Measurements from ENCODE around the gene JMJD6.
A peak's percentile ranks its signal among the peaks of the same experiment; 100 is the strongest.
"Not testable (repeated sequence)": the region's sequence is repeated elsewhere in the genome, so short reads cannot be mapped to it uniquely, and the experiment has no call there.

JMJD6 gene

DNA sequence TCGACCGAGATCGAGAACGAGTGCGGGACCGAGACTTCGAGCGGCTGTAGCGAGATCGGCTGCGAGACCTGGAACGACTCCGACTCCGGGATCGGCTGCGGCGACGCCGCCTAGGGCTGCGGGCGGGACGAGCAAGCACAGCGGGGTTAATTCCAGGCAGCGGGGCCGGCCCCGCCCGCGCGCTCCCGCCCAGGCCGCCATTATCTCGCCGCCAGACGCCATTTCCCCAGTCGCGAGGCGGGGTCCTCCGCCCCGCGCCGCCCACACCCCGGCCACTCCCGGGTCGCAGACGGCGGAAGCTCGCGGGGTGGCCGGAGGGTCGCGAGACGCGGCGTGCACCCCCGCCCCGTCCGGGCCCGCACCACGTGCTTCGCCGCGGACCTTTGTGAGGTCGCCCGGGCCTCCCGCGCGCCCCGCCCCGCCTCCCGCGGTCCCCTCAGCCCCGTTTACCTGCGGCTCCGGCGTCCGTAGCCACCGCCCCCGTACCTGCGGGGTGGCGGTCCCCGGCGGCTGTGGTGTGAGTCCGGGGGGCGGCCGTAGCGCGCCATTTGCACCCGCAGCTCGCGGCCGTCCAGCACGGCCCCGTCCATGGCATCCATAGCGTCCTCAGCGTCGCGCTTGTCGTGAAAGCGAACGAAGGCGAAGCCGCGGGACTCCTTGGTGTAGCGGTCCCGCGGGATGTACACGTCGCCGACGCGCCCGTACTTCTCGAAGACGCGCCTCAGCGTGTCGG, 10.1 kb upstream of the JMJD6 start:
- peak; percentile 76 for DNase-seq

DNA sequence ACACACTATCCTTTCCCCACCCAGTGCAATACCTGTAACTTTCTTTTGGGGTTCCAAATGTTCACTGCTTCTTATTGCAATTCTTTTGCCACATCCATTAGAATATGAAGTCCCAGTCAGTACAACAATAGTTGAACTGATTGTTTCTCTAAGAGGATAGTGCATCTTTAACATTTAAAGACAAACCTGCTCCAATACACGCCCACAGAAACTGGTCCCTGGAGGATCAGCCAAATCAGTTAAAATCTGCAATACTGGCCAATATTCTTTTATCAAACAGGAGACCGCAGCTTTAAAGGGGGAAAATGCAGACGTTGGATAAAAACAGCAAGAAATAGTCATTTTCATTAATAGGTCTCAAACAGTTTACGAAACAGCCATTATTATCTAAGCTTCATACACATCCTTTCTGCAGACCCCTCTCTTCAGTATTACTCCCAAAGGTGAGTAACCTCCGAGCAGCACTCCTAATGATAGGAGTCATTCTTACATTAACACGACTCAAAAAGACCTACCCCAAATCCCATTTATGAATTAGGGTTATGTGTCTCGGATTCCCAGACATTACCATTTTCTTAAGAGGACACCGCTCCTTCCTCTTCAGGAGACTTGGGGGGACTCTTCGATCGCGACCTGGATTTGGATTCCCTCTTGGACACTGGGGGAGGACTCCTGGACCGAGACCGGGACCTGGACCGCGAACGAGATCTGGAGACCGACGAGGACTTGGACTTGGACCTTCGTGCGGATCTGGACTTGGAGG, 9.4 kb upstream of the JMJD6 start:
- DNase-seq = no peak

DNA sequence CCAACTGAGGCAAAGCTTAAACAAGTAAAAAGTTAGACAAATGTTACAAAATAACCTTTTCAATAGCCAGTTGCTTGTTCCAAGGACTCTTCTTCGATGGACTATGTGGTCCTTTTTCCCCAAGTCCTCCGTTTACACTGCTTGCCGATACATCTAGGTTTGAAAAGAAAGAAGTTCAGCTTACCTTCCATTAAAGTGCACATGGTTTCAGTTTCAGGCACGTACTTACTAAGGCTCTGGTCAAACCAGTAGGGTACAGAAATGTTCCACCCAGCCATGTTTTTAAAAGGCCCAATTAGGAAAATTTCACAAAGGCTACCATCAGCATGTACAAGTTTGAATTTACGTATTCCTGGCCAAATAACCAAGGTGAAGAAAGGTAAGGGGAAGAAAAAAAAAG, 8.6 kb upstream of the JMJD6 start:
- no peak for DNase-seq

DNA sequence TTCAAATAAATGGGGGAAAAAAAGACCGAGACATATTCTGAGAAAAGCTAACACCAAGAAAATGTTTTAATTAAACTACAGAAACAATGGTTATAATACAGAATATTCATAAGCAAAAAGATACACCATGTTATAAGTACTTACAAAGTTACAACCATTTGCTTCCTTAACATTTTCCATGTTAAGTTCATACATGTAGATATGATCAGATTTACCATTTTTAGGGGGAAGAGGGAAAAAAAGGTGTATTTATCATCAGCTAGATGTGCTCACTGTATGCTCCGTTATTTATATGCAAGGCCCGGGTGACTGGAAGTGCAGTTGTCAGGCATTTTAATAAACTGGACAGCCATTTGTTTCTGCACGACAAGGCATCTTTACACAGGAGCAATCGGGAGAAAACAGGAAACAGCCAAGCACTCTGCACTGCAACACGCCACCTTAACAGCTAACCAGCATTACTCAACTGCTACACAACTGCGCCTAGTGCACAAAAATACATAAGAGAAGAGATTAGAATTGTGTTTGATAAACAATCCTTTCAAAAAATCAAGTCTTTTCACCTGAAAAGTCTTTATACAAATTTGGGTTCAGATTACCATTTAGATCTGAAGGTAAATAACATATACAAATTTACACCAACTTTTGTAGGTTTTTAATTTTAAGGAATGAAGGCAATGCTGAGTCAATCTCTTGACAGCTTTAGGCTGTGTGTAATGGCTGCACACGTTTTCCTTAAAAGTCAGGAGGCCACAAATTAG, 7.9 kb upstream of the JMJD6 start:
- no peak for DNase-seq

DNA sequence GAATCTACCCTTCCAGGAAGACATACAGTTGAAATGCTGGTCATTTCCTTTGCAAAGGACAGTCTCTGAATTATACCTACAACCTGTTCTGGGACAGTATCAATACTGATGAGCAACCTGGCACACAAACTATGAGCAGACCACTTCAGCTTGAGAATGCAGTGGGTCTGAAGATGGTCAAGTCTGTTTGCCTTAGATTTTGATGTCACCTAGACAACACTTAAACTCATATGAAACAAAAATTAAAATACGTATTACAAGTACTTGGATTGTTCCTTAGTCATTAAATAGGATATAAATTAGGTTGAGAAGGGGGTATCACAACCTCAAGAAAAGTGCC, 7.2 kb upstream of the JMJD6 start:
- no peak for DNase-seq

DNA sequence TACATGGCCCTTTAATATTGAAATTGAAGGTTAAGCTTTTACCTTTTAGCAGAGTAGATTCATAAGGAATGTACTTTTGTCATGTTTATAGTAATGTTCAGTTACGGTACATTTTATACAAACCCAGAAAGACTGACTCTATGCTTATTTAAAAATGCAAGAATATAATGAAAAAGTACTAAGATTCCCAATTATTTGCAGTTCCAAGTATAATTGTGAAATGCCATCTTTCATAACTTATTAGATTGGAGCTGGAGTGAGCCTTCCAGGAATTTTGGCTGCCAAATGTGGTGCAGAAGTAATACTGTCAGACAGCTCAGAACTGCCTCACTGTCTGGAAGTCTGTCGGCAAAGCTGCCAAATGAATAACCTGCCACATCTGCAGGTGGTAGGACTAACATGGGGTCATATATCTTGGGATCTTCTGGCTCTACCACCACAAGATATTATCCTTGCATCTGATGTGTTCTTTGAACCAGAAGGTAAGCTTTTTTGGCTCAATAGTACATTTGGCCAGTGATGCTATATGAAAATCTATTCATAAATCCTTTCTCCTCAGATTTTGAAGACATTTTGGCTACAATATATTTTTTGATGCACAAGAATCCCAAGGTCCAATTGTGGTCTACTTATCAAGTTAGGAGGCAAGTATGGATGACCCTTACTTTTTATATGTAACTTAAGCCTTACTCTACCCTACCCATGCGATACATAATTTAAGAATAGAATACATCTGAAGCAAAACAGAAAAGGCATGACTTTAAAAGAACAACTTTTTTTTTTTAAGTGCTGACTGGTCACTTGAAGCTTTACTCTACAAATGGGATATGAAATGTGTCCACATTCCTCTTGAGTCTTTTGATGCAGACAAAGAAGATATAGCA, 6.6 kb upstream of the JMJD6 start:
- no peak for DNase-seq

DNA sequence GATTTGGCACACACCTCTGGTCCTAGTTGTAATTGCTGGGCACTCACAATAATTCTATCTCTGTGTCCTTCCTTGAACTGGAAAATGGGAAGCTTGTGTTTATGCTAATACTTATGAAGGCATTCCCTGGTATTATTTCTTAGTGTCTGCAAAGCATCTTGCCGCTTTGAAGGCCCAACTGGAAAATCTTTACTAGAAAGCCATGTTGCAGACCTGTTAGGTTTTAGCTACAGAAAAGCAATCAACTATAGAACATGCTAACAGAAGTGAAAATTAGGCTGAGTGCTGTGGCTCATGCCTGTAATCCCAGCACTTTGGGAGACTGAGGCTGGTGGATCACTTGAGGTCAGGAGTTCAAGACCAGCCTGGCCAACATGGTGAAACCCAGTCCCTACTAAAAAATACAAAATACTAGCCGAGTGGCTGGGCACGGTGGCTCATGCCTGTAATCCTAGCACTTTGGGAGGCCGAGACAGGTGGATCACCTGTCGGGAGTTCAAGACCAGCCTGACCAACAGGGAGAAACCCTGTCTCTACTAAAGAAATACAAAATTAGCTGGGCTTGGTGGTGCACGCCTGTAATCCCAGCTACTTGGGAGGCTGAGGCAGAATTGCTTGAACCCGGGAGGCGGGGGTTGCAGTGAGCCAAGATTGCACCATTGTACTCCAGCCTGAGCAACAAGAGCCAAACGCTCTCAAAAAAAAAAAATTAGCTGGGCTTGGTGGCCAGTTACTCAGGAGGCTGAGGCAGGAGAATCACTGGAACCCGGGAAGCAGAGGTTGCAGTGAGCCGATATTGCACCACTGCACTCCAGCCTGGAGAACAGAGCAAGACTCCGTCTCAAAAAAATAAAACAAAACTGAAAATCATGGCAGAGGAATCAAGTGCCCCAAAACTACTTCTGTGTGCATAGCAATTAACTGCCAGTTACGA, 5.7 kb upstream of the JMJD6 start:
- DNase-seq = not testable (repeated sequence)

DNA sequence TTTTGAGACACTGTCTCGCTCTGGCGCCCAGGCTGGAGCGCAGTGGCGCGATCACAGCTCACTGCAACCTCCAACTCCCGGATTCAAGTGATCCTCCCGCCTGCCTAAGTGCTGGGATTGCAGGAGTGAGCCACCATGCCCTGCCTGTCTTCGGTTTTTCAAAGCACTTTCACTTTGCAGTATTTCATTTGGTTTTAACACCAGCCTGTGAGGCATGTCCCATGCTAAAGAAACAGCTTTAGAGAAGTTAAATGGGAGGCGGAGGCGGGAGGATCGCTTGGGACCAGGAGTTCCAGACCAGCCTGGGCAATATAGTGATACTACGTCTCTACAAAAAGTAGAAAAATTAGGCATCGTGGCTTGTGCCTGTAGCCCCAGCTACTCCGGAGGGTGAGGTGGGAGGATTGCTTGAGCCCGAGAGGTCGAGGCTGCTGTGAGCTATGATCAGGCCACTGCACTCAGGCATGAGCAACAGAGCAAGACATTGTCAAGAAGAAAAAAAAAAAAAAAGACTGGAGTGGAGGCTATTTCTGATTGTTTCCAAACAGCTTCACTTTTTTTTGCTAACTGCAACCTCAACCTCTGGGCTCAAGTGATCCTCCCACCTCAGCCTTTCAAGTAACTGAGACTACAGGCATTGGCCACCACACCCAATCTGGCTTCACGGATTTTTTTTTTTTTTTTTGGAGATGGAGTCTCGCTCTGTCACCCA, 1.5 kb upstream of the JMJD6 start:
- peak; percentile 42 for DNase-seq

DNA sequence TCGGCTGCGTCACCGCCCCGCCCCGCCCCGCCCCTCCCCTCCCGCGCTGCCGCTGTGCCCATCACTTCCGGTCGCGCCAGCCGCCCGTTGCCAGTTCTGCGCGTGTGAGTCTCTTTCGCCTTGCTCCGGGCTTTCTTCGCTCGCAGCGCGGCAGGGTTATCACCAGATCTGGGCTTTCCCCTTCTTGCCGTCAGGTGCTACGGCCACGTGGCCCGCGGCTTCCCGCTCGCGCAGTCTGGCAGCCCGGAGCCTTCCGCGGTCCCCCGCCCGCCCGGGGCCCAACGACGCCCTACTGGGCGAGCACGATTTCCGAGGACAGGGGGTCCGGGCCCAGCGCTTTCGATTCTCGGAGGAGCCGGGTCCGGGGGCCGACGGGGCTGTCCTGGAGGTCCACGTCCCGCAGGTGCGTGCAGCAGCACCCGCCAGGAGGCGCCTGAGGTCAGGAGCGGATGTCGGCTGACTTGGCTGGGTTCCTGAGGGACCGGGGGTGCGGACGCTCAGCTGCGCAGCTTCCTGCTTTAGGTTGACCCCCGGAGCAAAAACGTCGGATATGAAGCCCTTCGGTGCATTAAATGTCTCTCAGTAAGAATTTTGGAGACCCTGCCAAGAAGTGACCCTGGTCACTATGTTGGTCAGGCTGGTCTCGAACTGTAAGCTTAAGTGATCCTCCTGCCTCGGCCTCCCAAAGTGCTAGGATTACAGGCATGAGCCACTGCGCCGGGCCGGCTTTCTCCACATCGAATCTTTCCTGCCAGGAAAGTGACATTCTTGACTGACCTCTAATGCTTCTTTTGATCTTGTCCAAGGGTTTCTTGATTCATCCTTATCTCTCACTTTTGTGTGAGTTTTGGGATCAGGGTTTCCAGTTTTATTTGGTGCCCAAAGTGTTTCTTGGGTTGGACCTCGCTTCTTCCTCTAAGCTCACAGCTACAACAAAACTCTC, 641 bp upstream of the JMJD6 start, which contains the start of gene METTL23:
METTL23 (plus strand) TSS at position 64 of the 943 bp plus-strand sequence. CDS start 2,872 bp downstream, outside the sequence.
- DNase-seq = peak; percentile 86

DNA sequence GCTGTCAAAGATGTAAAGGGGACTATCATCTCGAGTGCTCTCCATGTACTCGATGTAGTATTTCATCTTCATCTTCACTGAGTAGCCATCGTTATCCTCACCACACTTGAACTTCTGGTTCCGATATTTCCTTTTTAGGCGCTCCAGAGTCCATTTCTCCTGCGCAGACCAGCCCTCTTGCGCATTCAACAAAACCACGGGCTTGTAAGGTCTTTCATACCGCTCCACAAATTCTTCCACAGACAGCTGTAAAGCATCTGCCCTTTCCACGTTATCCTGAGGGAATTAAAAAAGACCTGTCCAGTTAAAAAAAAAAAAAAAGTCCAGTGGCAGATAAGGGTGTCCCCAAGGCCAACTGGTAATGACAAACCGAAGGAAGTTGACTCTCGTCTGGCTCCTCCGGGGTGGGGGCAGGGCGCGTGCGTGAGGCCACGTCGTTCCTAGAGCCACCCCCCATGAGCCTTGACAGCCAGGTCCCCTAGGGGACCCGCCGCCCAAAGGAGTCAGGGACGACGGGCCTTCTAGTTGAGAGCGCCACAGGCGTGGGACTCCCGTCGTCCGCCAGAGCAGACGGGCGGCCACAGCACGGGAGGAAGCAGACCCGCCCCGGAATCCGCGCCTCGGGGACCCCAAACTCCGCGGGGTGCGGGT, 701 bp downstream of the JMJD6 start:
- DNase-seq = peak; percentile 85

DNA sequence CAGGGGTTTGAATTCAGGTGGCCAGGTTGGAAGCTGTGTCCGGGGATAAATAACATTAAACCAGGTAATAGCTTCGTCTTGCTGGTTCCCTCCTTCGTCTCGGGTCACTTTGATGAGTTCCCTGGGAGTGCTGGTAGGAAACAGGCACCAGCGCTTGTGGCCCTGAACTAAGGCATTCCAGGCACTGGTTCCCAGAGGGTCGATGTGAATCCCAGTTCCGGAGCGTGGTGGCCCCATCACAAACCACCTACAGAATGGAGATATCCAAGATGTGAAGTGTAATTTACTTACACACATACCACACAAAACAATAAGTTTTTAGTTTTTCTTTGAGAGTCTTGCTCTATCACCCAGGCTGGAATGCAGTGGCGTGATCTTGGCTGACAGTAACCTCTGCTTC, 2.6 kb downstream of the JMJD6 start:
- DNase-seq = no peak

DNA sequence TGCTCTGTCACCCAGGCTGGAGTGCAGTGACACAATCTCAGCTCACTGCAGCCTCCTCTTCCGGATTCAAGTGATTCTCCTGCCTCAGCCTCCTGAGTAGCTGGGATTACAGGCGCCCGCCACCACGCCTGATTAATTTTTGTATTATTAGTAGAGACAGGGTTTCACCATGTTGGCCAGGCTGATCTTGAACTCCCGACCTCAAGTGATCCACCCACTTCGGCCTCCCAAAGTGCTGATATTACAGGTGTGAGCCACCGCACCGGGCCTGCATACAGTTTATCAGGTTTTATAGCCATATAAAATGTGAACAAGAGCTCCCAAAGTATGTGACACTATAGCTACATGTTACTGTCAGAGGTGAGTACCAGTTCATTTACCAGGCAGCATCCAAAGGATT, 3.4 kb downstream of the JMJD6 start:
- not testable (repeated sequence) for DNase-seq

DNA sequence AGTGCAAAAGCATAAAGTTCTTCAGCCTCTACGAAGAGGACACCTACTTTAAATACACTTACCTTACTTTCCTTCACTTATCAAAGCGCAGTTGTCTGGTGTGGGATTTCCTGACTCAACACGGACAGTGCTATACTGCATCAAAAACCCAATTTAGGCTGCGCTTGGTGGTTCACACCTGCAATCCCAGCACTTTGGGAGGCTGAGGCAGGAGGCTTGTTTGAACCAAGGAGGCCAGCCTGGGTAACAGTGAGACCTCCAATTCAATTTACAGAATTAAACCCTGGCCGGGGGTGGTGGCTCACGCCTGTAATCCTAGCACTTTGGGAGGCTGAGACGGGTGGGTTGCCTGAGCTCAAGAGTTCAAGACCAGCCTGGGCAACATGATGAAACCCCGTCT, 4.1 kb downstream of the JMJD6 start:
- no peak for DNase-seq

DNA sequence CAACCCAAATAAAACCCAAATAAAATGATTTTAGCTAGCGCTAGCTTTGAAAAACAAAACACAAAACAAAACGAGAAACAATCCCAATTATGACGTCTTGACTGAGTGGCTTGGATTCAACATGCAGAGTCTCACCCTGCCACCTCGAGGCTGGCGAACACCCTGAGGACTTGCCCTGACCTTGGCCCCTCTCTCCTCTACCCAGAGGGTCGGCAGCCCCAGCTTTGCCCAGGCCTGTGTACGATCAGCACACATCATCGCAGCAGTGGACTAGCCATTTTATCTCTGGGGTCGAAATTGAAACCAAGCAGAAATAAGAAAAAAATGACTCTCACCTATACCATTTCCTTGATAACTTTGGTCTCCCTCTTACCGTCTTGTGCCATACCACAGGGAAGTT, 4.9 kb downstream of the JMJD6 start:
- no peak for DNase-seq

DNA sequence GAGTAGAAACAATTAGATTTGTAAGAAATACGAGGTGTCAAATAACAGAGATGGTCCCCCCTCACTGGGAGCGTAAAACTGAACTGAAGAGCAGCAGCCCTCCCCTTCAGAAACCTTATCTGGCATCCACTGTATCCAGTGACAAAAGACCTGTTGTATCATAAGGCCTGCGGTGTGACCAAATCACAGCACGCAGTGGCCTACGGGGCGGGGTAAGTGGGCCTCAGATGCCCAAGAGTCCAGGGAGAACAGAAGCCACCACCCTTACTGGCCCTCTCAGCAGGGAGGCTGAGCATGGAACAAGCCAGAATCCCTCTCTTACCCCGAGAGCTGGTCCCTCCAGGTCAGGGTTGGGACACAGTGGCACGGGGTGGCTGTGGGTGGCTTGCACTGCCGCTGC, 5.5 kb downstream of the JMJD6 start:
- no peak for DNase-seq

DNA sequence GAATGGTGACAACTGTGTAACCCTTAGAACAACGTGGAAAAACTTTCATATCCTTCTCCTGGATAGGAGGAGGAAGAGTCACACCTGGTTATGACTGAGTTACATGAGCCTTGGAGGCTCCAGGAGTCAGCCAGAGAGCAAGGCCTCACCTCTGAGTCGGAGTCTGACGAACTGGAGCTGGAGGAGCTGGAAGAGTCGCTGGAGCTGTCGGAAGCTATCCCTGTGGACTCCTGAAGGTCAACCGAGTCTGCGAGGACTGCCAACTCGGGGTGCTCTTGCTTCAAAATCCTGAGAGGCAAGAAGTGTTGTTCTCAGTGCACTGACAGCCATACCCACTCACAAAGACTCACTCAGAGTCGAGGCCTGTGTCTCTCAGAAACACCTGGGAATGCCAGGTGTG, 6.2 kb downstream of the JMJD6 start:
- no peak for DNase-seq

DNA sequence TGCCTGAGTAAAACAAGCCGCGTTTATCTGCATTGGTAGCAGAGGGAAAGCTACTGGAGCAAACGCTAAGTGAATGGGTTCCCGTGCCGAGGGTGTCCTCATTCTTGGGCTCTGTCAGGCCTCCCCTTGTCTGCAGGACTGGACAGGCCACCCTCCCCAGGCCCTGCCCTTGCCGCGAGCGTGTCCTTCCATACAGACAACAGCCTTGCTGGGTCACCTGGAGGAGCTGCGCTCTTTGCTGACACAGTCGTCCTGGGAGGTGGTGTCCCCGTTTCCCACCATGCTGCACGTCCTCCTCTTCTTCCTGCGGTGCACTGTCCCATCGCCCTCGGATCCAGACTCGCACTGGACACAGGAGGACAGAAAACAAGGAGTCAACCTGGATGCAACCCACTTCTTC, 7.9 kb downstream of the JMJD6 start:
- DNase-seq = no peak

DNA sequence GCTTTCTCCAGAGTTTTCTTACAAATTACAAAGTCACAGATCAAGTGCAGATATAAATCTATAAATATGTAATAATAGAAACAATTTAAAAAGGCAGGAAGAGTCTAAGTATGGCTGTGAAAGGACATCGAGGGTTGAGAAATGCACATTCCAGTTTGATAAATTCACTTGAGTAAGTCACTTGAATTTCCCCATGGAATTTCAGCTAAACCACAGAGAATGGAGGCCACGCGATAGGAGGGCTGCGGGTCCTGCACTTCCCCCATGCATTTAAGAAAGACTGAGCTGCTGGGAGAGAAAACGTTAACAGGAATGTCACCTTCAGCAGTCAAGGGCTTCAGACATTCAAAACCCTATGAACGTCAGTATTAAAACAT, 9.6 kb downstream of the JMJD6 start:
- DNase-seq = no peak

DNA sequence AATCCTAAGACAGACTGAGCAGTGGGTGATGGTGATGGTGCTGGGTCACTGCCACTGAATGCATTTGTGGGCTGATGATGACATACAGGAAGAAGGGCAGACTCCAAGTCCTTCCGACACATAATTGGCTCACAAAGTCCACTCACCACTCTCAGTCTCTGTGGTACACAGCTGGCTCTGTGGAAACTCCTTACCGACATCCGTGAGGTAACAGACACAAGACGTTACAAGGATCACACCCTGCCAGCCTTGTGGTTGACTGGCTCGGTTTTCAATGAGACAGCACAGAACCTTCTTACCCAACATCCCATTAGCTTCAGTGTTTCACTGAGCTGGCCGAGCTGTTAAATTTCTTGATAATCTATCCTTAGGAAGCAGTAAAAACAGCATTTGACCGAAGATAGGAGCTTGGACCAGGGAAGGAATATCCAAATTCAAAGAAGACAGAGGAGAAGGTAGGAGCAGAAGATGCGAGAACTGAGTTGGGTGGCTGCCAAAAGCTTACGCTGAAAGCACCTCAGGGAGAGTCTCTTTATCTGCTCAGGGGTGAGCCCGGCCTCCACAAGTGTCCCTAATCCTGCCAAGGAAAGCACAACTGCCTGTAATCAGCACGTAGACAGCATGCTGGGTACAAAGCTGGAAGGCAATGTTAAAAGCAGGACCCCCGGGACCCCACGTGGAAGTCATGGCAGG, 10.1 kb downstream of the JMJD6 start:
- peak; percentile 40 for DNase-seq
